ENCODE data around the gene PTPN12.
"Not testable (repeated sequence)": the region's sequence is repeated elsewhere in the genome, so short reads cannot be mapped to it uniquely, and the experiment has no call there.

DNA sequence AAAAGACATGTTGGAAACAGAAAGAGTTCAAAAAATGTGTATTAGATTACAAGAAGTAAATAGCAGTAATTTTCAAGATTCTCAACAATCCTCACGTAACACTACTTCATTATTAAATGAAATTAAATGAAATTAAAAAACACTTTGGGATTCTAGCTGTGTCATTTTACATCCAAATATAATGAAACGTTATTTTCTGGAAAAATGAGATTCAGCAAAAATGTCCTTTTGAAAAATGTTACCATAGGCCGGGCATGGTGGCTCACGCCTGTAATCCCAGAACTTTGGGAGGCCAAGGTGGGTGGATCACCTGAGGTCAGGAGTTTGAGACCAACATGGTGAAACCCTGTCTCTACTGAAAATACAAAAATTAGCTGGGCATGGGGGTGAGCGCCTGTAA lies 15.6 kb upstream of the PTPN12 start:
- TF ChIP-seq POLR2A (IDR thresholded peaks at IDR 0.05) = not testable (repeated sequence)
- TF ChIP-seq, protein P1, sequence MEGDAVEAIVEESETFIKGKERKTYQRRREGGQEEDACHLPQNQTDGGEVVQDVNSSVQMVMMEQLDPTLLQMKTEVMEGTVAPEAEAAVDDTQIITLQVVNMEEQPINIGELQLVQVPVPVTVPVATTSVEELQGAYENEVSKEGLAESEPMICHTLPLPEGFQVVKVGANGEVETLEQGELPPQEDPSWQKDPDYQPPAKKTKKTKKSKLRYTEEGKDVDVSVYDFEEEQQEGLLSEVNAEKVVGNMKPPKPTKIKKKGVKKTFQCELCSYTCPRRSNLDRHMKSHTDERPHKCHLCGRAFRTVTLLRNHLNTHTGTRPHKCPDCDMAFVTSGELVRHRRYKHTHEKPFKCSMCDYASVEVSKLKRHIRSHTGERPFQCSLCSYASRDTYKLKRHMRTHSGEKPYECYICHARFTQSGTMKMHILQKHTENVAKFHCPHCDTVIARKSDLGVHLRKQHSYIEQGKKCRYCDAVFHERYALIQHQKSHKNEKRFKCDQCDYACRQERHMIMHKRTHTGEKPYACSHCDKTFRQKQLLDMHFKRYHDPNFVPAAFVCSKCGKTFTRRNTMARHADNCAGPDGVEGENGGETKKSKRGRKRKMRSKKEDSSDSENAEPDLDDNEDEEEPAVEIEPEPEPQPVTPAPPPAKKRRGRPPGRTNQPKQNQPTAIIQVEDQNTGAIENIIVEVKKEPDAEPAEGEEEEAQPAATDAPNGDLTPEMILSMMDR (IDR thresholded peaks at IDR 0.05) = not testable (repeated sequence)
